HEK293T (cell line): Measurements from ENCODE around the gene C15orf39.

Experiments used
- BHLHE40 ChIP-seq: fragments of 450-650 bp; IDR thresholded peaks from 2 replicates; pipeline ENCODE4 v1.6.1; 2016; ENCODE audit warnings: mild to moderate bottlenecking, moderate library complexity, borderline replicate concordance
- ELF4 ChIP-seq: fragments of 450-650 bp; IDR thresholded peaks from 2 replicates; pipeline ENCODE4 v1.6.1; 2017; ENCODE audit warnings: antibody characterized with exemption
- FOXA1 ChIP-seq: fragments of 450-650 bp; IDR thresholded peaks from 2 replicates; pipeline ENCODE4 v1.6.1; 2016; ENCODE audit warnings: mild to moderate bottlenecking
- FOXM1 ChIP-seq: fragments of 450-650 bp; IDR thresholded peaks from 2 replicates; pipeline ENCODE4 v1.6.1; 2017; ENCODE audit warnings: mild to moderate bottlenecking, borderline replicate concordance
- HDGF ChIP-seq: fragments of 450-650 bp; IDR thresholded peaks from 2 replicates; pipeline ENCODE4 v1.6.1; 2017; ENCODE audit warnings: antibody characterized with exemption, borderline replicate concordance
- L3MBTL2 ChIP-seq: fragments of 450-650 bp; conservative IDR thresholded peaks from 2 replicates; pipeline ENCODE4 v1.6.1; 2016; ENCODE audit warnings: mild to moderate bottlenecking
- NFRKB ChIP-seq: fragments of 450-650 bp; IDR thresholded peaks from 2 replicates; pipeline ENCODE4 v1.6.1; 2016; ENCODE audit warnings: mild to moderate bottlenecking, moderate library complexity
- SP1 ChIP-seq: fragments of 450-650 bp; IDR thresholded peaks from 2 replicates; pipeline ENCODE4 v1.6.1; 2017
- SUZ12 ChIP-seq: fragments of 450-650 bp; IDR thresholded peaks from 2 replicates; pipeline ENCODE4 v1.6.1; 2016; ENCODE audit warnings: mild to moderate bottlenecking
- TARDBP ChIP-seq: fragments of 450-650 bp; IDR thresholded peaks from 2 replicates; pipeline ENCODE4 v1.6.1; 2016
- ZNF384 ChIP-seq: fragments of 450-650 bp; IDR thresholded peaks from 2 replicates; pipeline ENCODE4 v1.6.1; 2016

- TF ChIP-seq SP1 (no peak), L3MBTL2 (no peak), FOXM1 (no peak), ZNF384 (no peak), BHLHE40 (no peak), HDGF (no peak), NFRKB (no peak), FOXA1 (no peak), SUZ12 (no peak), ELF4 (no peak), TARDBP (no peak)
These were observed 33.9 kb upstream of the C15orf39 start for GRCh38 chr15:75167588-75168350.
